NK-92 (cell line): ENCODE measurements around the gene PTGFRN.

ENCODE experiments used
- DNase-seq: peaks from one replicate; lab custom pipeline; 2025; ENCODE audit not compliant: unreplicated experiment; lab: John Stamatoyannopoulos, UW

The PTGFRN gene

GRCh38 chr1:116887212-116887611, 22.5 kb upstream of the PTGFRN start:
- DNase-seq: no peak

- no peak for DNase-seq
These were observed 20.3 kb upstream of the PTGFRN start for GRCh38 chr1:116889380-116889779.

DNA sequence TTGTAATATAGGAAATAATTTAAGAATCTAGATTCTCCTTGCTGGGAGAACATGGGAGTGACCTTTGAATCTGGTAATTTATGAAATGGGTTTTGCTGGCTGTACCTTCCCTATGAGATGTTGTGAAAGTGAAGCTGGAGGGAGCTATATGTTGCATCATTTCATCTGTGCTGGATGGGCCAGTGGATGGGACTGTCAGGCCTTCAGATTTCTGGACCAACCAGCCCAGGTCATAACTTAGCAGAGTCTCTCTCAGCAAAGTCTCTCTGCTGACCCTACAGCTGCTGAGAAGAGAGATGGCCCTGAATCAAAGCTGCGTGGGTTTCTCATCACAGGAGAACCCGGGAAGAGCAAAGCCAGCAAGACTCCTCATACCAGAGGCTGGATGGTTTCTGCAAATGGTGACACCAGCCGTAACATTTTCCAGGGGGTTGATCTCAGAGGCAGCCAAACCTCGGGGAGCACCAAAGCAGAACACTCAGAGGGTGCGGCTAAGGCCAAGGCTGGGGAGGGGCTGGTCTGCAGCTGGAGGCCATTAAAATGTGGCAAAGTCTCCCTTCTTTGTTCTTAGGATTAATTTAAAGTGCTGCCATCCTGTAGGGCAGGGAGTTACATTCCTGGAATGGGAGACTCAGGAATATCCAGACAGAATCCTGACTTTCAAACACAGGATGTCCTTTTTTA, 18.2 kb upstream of the PTGFRN start:
- no peak for DNase-seq

DNA sequence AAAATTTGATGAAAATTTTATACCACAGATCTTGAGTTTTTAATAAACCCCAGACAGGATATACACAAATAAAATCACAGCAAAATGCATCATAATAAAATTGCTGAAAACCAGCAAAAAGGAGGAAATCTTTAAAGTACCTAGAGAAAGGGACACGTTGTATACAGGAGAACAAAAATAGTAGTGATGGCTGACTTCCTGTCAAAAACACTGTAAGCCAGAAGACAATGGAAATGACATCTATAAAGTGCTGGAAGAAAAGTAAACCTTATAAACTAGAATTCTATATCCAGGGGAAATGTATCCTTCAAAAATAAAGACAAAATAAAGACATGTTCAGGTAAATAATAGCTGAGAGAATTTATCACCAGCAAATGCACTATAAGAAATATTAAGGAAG, 14.6 kb upstream of the PTGFRN start:
- no peak for DNase-seq

DNA sequence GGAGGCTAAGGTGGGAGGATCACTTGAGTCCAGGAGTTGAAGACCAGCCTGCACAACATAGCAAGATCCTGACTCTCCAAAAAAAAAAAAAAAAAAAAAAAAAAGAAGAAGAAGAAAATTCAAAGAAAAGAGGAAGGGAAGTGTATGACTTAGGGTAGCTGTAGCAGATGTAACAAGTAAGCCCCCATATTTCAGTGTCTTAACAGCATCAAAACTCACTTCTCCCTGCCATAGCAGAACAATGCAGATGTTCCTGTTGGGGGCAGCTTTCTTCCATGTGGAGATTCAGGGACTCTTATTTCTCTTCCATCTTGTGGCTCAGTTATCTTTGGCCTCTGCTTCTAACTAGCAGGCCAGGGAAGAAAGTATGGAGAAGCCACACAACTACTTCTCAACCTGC, 10.2 kb upstream of the PTGFRN start:
- DNase-seq: no peak

DNA sequence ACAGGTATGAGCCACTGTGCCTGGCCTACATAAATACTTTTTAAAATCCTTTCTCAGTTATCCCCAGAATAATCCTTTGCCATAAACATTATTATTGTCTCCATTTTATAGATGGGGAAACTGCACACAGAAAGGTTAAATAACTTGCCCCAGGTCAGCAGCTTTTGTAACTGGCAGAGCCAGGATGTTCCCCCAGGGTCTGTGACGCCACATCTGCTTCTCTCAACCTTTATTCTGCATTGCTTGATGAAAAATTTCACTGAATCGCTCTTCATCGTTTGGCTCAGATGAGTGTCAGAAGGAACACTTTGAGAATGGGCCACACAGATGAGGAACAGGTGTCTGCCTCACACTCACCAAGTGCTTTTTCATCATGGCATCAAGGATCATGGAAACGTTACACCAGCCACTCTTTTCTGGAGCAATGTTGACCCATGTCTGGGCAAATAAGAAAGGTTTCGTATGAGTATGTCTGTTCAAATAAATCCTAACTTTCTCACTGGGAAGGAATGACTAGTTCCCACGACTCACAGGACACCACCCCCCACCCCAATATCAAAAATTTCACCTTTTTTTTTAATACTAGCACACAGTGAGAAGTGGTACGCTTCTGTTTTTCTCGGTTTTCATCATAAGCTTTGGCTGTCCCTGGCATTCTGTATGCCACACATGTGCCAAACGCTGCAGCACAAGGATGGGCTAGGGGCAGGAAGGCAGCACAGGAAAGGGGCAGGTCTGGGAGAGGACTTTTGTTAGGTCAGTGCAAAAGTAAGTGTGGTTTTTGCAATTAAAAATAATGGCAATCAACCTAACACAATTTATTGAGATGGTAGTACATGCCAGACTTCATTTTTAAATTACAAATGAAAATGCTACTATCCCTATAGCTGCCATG, 9.0 kb upstream of the PTGFRN start:
- DNase-seq: no peak

- no peak for DNase-seq
These were observed 7.7 kb upstream of the PTGFRN start for GRCh38 chr1:116902027-116902426.

- no peak for DNase-seq
These were observed 6.9 kb upstream of the PTGFRN start for GRCh38 chr1:116902723-116903383.

DNA sequence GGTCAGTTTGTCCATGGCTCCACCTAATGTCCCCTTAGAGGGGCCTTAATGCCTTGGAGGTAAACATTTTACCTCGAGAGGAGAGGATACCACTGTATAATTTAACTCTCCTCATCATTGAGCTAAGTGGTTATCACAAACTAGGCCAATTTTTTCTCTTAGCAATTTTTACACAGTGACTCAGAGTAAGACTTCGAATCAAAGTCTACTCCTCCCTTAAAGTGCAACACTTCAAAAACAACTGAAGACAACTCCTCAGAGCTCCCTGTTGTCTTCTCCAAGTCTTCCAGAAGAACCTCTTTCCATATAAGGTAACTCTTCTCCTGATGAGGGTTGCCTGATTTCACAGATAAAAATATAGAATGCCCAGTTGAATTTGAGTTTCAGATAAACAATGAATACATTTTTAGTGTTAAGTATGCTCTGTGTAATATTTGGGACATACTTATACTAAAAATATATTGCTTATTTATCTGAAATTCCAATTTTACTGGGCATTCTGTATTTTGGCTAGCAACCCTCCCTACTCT, 4.9 kb upstream of the PTGFRN start:
- DNase-seq: no peak

DNA sequence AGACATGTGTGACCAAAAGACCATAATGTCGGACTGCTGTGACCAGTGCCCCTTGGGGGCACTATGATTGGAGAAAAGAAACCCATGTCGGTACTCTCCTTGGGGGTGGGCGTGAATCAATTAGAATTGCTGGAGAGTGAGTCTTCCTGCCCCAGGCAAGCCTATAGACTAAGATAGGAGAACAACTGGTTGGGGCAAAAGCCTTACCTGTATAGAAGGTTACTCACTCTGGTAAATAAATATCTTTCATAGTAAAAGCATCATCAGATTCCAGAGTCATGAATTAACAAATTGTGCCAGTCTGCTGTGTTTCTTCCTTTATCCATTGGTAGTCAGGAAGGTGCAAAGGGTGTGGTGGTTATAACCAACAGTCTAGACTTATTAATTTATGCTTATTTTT, 2.9 kb upstream of the PTGFRN start:
- no peak for DNase-seq

- DNase-seq: no peak
These were observed 2.4 kb upstream of the PTGFRN start for GRCh38 chr1:116907351-116907750.

- DNase-seq: no peak
These were observed 1.4 kb upstream of the PTGFRN start for GRCh38 chr1:116908266-116908665.

DNA sequence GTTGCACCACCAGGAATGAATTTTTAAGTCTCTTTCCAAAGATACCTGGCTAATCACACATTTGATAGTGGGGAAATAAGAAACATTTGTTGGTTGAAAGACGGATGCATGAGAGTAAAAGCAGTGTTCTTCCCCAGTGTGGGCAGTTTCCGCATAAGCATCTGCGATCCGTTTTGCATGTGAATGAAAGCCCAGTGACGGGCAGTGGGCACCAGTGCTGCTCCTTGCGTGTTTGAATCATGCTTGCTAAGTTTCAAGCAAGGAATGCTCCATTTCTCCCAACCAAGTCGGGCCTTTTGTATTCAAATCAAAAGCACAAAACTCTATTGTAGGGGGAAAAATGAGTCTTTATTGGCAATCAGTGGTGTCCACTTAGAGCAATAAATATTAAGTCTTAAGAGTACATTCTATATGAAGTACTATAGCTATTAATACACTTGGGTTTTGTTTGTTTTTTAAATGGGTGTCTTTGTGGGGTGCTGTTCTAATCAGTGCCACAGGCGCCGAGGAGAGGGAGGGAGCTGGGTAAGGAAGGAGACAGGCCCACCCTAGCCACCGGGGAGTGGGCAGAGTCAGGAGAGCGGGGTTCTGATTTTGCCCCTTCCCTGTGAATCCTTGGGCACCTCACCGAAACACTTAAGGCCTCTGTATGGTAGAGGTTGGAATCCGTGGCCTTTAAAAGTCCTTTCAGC, 750 bp upstream of the PTGFRN start:
- DNase-seq: no peak

DNA sequence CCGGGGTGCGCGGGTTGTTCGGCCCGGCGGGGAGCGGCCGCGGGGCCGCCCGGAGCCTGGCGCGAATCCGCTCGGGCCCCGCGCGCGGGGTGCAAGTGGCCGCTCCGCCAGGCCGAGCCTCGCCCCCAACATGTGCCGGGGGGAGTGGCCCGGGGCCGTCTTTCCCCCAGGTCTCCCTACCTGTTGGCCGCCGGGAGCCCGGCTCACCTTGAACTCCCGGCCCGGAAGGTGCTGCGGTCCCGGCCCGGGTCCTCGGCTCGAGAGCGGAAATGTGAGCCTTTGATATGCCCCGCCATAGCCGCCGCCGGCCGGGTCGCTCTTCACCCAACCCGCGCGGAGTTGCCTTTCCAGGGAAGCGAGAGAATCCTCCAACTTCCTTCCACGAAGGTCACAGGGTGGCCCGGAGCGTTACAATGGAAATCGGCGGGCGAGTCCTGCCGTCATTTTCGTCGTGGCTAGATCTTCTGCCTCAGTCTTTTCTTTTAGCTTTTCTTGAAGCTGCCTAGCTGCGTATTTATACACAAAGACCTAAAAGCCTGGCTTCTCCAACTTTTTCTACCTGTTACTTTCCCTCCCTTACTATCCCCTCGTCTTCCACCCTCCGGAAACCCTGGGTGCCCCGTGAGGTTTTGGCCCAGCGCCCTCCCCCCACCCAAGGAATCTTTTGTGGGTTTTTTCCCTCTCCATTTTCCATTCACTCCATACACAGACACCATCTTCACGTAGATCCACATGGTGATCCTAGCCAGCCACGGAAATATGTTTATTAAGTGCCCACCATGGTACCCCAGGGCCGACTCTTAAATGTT, 867 bp downstream of the PTGFRN start:
- no peak for DNase-seq

- no peak for DNase-seq
These were observed 1.5 kb downstream of the PTGFRN start for GRCh38 chr1:116911188-116911553.

GRCh38 chr1:116911779-116912469, 2.2 kb downstream of the PTGFRN start:
- no peak for DNase-seq

- no peak for DNase-seq
These were observed 3.1 kb downstream of the PTGFRN start for GRCh38 chr1:116912846-116913245.

- no peak for DNase-seq
These were observed 4.2 kb downstream of the PTGFRN start for GRCh38 chr1:116913941-116914340.

- DNase-seq: no peak
These were observed 5.0 kb downstream of the PTGFRN start for GRCh38 chr1:116914667-116915066.
